ENCODE data around the gene NDUFS4. TPM values are rescaled to one million over a fixed set of nuclear protein-coding genes. Genes with fewer than 3 reads are reported as not detected.

NDUFS4 gene
- total and polyA plus RNA-seq, 2 experiments from 2014 or later, result 102 to 205 TPM

GRCh38 chr5:53549792-53550191 lies 10.6 kb upstream of the NDUFS4 start:
- Histone ChIP-seq H3K4me2 (ENCODE audit: unreplicated experiment) (no peak overlapping the region), H2AFZ (no peak overlapping the region), H3K27me3 (replicated peaks; ENCODE audit: insufficient read depth) (no peaks in the 10 kb centered on the region), H4K20me1 (ENCODE audit: insufficient read depth) (no peaks in the 10 kb centered on the region), H3K4me3 (no peak overlapping the region), H3K36me3 (ENCODE audit: low read depth) (no peaks in the 10 kb centered on the region), H3K9me2 (ENCODE audit: insufficient read depth) (no peaks in the 10 kb centered on the region), H3K79me2 (ENCODE audit: insufficient read depth) (no peaks in the 10 kb centered on the region), H3K4me1 (ENCODE audit: insufficient read depth) (no peaks in the 10 kb centered on the region), H3K27ac (no peak overlapping the region), H3K9ac (no peak overlapping the region), H3K9me3 (ENCODE audit: low read depth) (no peaks in the 10 kb centered on the region), H3F3A (ENCODE audit: insufficient read depth) (no peaks in the 10 kb centered on the region)
- TF ChIP-seq EZH2phosphoT487 (IDR thresholded peaks at IDR 0.05; ENCODE audit: insufficient read depth, low read depth) (no peak), EZH2 (IDR thresholded peaks at IDR 0.05; ENCODE audit: insufficient read depth, poor library complexity, severe bottlenecking) (no peak)
- in situ Hi-C loops (cut with MboI), result no loop called here
- WGBS, 2 experiments (ENCODE audit: low coverage in 1 of 2, low lambda C conversion rate in 2 of 2, missing lambda C conversion rate in 2 of 2), result 94 to 98% methylated on average over 2 of the region's 2 CpGs
- DNase-seq, result peak; percentile 20

- no peak for DNase-seq
- WGBS, 2 experiments (ENCODE audit: low coverage in 1 of 2, low lambda C conversion rate in 2 of 2, missing lambda C conversion rate in 2 of 2), result 79 to 81% methylated on average over 3 of the region's 3 CpGs
These were observed 7.9 kb upstream of the NDUFS4 start for GRCh38 chr5:53552561-53552960.

GRCh38 chr5:53554444-53554843 lies 6.0 kb upstream of the NDUFS4 start:
- 79 to 88% methylated on average over 3 of the region's 3 CpGs for WGBS, 2 experiments (ENCODE audit: low coverage in 1 of 2, low lambda C conversion rate in 2 of 2, missing lambda C conversion rate in 2 of 2)
- Histone ChIP-seq H3K36me3 (ENCODE audit: low read depth) (no peaks in the 10 kb centered on the region), H3K9ac (no peak overlapping the region), H3K4me3 (no peak overlapping the region), H3K27ac (no peak overlapping the region), H2AFZ (no peak overlapping the region), H3K9me2 (ENCODE audit: insufficient read depth) (no peaks in the 10 kb centered on the region), H3K9me3 (ENCODE audit: low read depth) (no peaks in the 10 kb centered on the region), H4K20me1 (ENCODE audit: insufficient read depth) (no peaks in the 10 kb centered on the region), H3K27me3 (replicated peaks; ENCODE audit: insufficient read depth) (no peaks in the 10 kb centered on the region), H3K4me2 (ENCODE audit: unreplicated experiment) (no peak overlapping the region), H3K79me2 (ENCODE audit: insufficient read depth) (no peaks in the 10 kb centered on the region), H3F3A (ENCODE audit: insufficient read depth) (no peaks in the 10 kb centered on the region), H3K4me1 (ENCODE audit: insufficient read depth) (no peaks in the 10 kb centered on the region)
- in situ Hi-C loops (cut with MboI), result no loop called here
- TF ChIP-seq EZH2phosphoT487 (IDR thresholded peaks at IDR 0.05; ENCODE audit: insufficient read depth, low read depth) (no peak), EZH2 (IDR thresholded peaks at IDR 0.05; ENCODE audit: insufficient read depth, poor library complexity, severe bottlenecking) (no peak)
- DNase-seq, result no peak

More at GRCh38 chr5:53552561-53552960, 7.9 kb upstream of the NDUFS4 start:
- Histone ChIP-seq H3K9ac (no peak overlapping the region), H3K4me2 (ENCODE audit: unreplicated experiment) (no peak overlapping the region), H3K9me2 (ENCODE audit: insufficient read depth) (no peaks in the 10 kb centered on the region), H3K27ac (no peak overlapping the region), H3K4me3 (no peak overlapping the region), H3K27me3 (replicated peaks; ENCODE audit: insufficient read depth) (no peaks in the 10 kb centered on the region), H3K79me2 (ENCODE audit: insufficient read depth) (no peaks in the 10 kb centered on the region), H3K36me3 (ENCODE audit: low read depth) (no peaks in the 10 kb centered on the region), H4K20me1 (ENCODE audit: insufficient read depth) (no peaks in the 10 kb centered on the region), H3F3A (ENCODE audit: insufficient read depth) (no peaks in the 10 kb centered on the region), H2AFZ (no peak overlapping the region), H3K4me1 (ENCODE audit: insufficient read depth) (no peaks in the 10 kb centered on the region), H3K9me3 (ENCODE audit: low read depth) (no peaks in the 10 kb centered on the region)
- in situ Hi-C loops (cut with MboI), result no loop called here
- TF ChIP-seq EZH2phosphoT487 (IDR thresholded peaks at IDR 0.05; ENCODE audit: insufficient read depth, low read depth) (no peak), EZH2 (IDR thresholded peaks at IDR 0.05; ENCODE audit: insufficient read depth, poor library complexity, severe bottlenecking) (no peak)

- no peaks in the 10 kb centered on the region for H3K36me3 ChIP-seq (ENCODE audit: low read depth)
- H3K9me2 ChIP-seq (ENCODE audit: insufficient read depth), result no peaks in the 10 kb centered on the region
- no peak for DNase-seq
- 0 out of 2 replicates have a peak, but pooled peaks cover 5% of the 10 kb centered on the region for H3K4me1 ChIP-seq (ENCODE audit: insufficient read depth)
- no peak overlapping the region for H2AFZ ChIP-seq
- no peak overlapping the region for H3K9ac ChIP-seq
- H3K27ac ChIP-seq, result no peak overlapping the region
- no peak overlapping the region for H3K4me2 ChIP-seq (ENCODE audit: unreplicated experiment)
- TF ChIP-seq EZH2phosphoT487 (IDR thresholded peaks at IDR 0.05; ENCODE audit: insufficient read depth, low read depth), result no peak
- no peak for TF ChIP-seq EZH2 (IDR thresholded peaks at IDR 0.05; ENCODE audit: insufficient read depth, poor library complexity, severe bottlenecking)
- no peaks in the 10 kb centered on the region for H4K20me1 ChIP-seq (ENCODE audit: insufficient read depth)
- no peaks in the 10 kb centered on the region for H3F3A ChIP-seq (ENCODE audit: insufficient read depth)
- H3K27me3 ChIP-seq (replicated peaks; ENCODE audit: insufficient read depth), result no peaks in the 10 kb centered on the region
- in situ Hi-C loops (cut with MboI), result no loop called here
- no peak overlapping the region for H3K4me3 ChIP-seq
- no peaks in the 10 kb centered on the region for H3K9me3 ChIP-seq (ENCODE audit: low read depth)
- H3K79me2 ChIP-seq (ENCODE audit: insufficient read depth), result no peaks in the 10 kb centered on the region
These were observed 5.3 kb upstream of the NDUFS4 start for GRCh38 chr5:53555160-53555559.

- Histone ChIP-seq H3K27ac (no peak overlapping the region), H3K27me3 (replicated peaks; ENCODE audit: insufficient read depth) (no peaks in the 10 kb centered on the region), H4K20me1 (ENCODE audit: insufficient read depth) (no peaks in the 10 kb centered on the region), H3K9me2 (ENCODE audit: insufficient read depth) (no peaks in the 10 kb centered on the region), H2AFZ (no peak overlapping the region), H3K79me2 (ENCODE audit: insufficient read depth) (peaks cover 6% of the 10 kb centered on the region), H3K4me3 (no peak overlapping the region), H3K4me2 (ENCODE audit: unreplicated experiment) (no peak overlapping the region), H3K4me1 (ENCODE audit: insufficient read depth) (0 out of 2 replicates have a peak, but pooled peaks cover 5% of the 10 kb centered on the region), H3K9me3 (ENCODE audit: low read depth) (no peaks in the 10 kb centered on the region), H3F3A (ENCODE audit: insufficient read depth) (no peaks in the 10 kb centered on the region), H3K36me3 (ENCODE audit: low read depth) (no peaks in the 10 kb centered on the region), H3K9ac (no peak overlapping the region)
- in situ Hi-C loops (cut with MboI), result no loop called here
- no peak for TF ChIP-seq EZH2 (IDR thresholded peaks at IDR 0.05; ENCODE audit: insufficient read depth, poor library complexity, severe bottlenecking)
- TF ChIP-seq EZH2phosphoT487 (IDR thresholded peaks at IDR 0.05; ENCODE audit: insufficient read depth, low read depth), result no peak
- DNase-seq, result no peak
These were observed 4.4 kb upstream of the NDUFS4 start for GRCh38 chr5:53556001-53556400.
